ENCODE data around the gene PDSS1. TPM values are rescaled to one million over a fixed set of nuclear protein-coding genes. Genes with fewer than 3 reads are reported as not detected.

The PDSS1 gene
- polyA plus RNA-seq, 1 of the 3 experiments (the other 2 are of a cell fraction): 14.9 TPM

- Histone ChIP-seq H3K36me3 (replicated peaks in 1 of 2; ENCODE audit: control insufficient read depth in 1 of 2, insufficient read depth in 2 of 2, low read length in 1 of 2) (peaks cover 2 to 6% of the 10 kb centered on the region in 2 experiments), H3K27ac (ENCODE audit: low read depth in 2 of 2, low read length in 1 of 2) (no peak overlapping the region), H3F3A (replicated peaks; ENCODE audit: insufficient read depth) (no peaks in the 10 kb centered on the region), H3K79me2 (ENCODE audit: insufficient read depth) (peaks cover 61% of the 10 kb centered on the region), H3K9me2 (no peaks in the 10 kb centered on the region), H3K27me3 (ENCODE audit: insufficient read depth) (no peaks in the 10 kb centered on the region), H3K4me3 (ENCODE audit: low read depth in 2 of 2, low read length in 1 of 2) (no peak overlapping the region), H3K4me1 (ENCODE audit: control insufficient read depth in 1 of 2, insufficient read depth in 2 of 2, low read depth in 1 of 2, low read length in 1 of 2) (peaks cover 0 to 6% of the 10 kb centered on the region in 2 experiments; a peak in 1 of 4 replicates), H3K9ac (no peak overlapping the region), H2AFZ (ENCODE audit: low read depth) (no peak overlapping the region), H3K4me2 (no peak overlapping the region), H4K20me1 (ENCODE audit: insufficient read depth) (no peaks in the 10 kb centered on the region), H3K9me3 (no peaks in the 10 kb centered on the region)
- ChIA-PET CTCF (interaction anchor here (1.0 to 1.8 kb wide), 2 partner anchors 25 kb away, joined by 4 read pairs; no protein-coding TSS in a partner anchor), POLR2A (no interaction called here)
- no peak for DNase-seq
- 72% methylated on average over 4 of the region's 4 CpGs for WGBS (ENCODE audit: low lambda C conversion rate)
- no peak for TF ChIP-seq EZH2phosphoT487 (IDR thresholded peaks at IDR 0.05; ENCODE audit: borderline replicate concordance, low read depth)
- TF ChIP-seq CHD2 (IDR thresholded peaks at IDR 0.05; ENCODE audit: low read length, partially characterized antibody): no peak
- TF ChIP-seq, protein P1, sequence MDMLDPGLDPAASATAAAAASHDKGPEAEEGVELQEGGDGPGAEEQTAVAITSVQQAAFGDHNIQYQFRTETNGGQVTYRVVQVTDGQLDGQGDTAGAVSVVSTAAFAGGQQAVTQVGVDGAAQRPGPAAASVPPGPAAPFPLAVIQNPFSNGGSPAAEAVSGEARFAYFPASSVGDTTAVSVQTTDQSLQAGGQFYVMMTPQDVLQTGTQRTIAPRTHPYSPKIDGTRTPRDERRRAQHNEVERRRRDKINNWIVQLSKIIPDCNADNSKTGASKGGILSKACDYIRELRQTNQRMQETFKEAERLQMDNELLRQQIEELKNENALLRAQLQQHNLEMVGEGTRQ (IDR thresholded peaks at IDR 0.05; ENCODE audit: borderline replicate concordance, low read depth, low read length): no peak
- TF ChIP-seq ELF1 (IDR thresholded peaks at IDR 0.05): no peak
- no peak for TF ChIP-seq SMC3 (IDR thresholded peaks at IDR 0.05; ENCODE audit: low read depth, low read length)
- no peak for TF ChIP-seq TEAD4 (IDR thresholded peaks at IDR 0.05; ENCODE audit: borderline replicate concordance, insufficient read depth)
- no peak for TF ChIP-seq POLR2AphosphoS5 (IDR thresholded peaks at IDR 0.05; ENCODE audit: low read depth, low read length)
- TF ChIP-seq GABPA (IDR thresholded peaks at IDR 0.05; ENCODE audit: low read depth): no peak
- no peak for TF ChIP-seq RFX5 (IDR thresholded peaks at IDR 0.05; ENCODE audit: low read length)
- TF ChIP-seq, protein P2, sequence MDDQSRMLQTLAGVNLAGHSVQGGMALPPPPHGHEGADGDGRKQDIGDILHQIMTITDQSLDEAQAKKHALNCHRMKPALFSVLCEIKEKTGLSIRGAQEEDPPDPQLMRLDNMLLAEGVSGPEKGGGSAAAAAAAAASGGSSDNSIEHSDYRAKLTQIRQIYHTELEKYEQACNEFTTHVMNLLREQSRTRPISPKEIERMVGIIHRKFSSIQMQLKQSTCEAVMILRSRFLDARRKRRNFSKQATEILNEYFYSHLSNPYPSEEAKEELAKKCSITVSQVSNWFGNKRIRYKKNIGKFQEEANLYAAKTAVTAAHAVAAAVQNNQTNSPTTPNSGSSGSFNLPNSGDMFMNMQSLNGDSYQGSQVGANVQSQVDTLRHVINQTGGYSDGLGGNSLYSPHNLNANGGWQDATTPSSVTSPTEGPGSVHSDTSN (IDR thresholded peaks at IDR 0.05): no peak
- no peak for TF ChIP-seq RXRA (IDR thresholded peaks at IDR 0.05; ENCODE audit: borderline replicate concordance, low read depth)
- no peak for TF ChIP-seq RAD21 (IDR thresholded peaks at IDR 0.05; ENCODE audit: low read length)
- no peak for TF ChIP-seq TAF1 (IDR thresholded peaks at IDR 0.05; ENCODE audit: borderline replicate concordance, low read depth, low read length)
- TF ChIP-seq, protein P3, sequence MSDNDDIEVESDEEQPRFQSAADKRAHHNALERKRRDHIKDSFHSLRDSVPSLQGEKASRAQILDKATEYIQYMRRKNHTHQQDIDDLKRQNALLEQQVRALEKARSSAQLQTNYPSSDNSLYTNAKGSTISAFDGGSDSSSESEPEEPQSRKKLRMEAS (IDR thresholded peaks at IDR 0.05; ENCODE audit: low read depth): no peak
- TF ChIP-seq NRF1 (IDR thresholded peaks at IDR 0.05; ENCODE audit: low read depth, low read length): no peak
These were observed 3.6 kb downstream of the PDSS1 start for GRCh38 chr10:26700884-26701630.

- H2AFZ ChIP-seq (ENCODE audit: low read depth): no peak overlapping the region
- ChIA-PET CTCF (interaction anchor here (0.9 to 1.0 kb wide), 2 partner anchors 23 to 179 kb away, joined by 3 to 4 read pairs; no protein-coding TSS in a partner anchor), POLR2A (no interaction called here)
- no peak overlapping the region for H3K4me2 ChIP-seq
- no peaks in the 10 kb centered on the region for H3F3A ChIP-seq (replicated peaks; ENCODE audit: insufficient read depth)
- H3K79me2 ChIP-seq (ENCODE audit: insufficient read depth): peaks cover 56% of the 10 kb centered on the region
- no peaks in the 10 kb centered on the region for H3K9me2 ChIP-seq
- H3K36me3 ChIP-seq (replicated peaks in 1 of 2; ENCODE audit: control insufficient read depth in 1 of 2, insufficient read depth in 2 of 2, low read length in 1 of 2): peaks cover 2 to 25% of the 10 kb centered on the region in 2 experiments
- H3K27ac ChIP-seq (ENCODE audit: low read depth in 2 of 2, low read length in 1 of 2): no peak overlapping the region
- no peaks in the 10 kb centered on the region for H3K9me3 ChIP-seq
- H4K20me1 ChIP-seq (ENCODE audit: insufficient read depth): no peaks in the 10 kb centered on the region
- no peak for DNase-seq
- peaks cover 0 to 3% of the 10 kb centered on the region in 2 experiments; a peak in 1 of 4 replicates for H3K4me1 ChIP-seq (ENCODE audit: control insufficient read depth in 1 of 2, insufficient read depth in 2 of 2, low read depth in 1 of 2, low read length in 1 of 2)
- WGBS (ENCODE audit: low lambda C conversion rate): 99% methylated on average over 4 of the region's 4 CpGs
- H3K27me3 ChIP-seq (ENCODE audit: insufficient read depth): no peaks in the 10 kb centered on the region
- TF ChIP-seq RFX5 (IDR thresholded peaks at IDR 0.05; ENCODE audit: low read length): no peak
- TF ChIP-seq TAF1 (IDR thresholded peaks at IDR 0.05; ENCODE audit: borderline replicate concordance, low read depth, low read length): no peak
- no peak for TF ChIP-seq SIN3A (IDR thresholded peaks at IDR 0.05; ENCODE audit: borderline replicate concordance, low read depth, low read length)
- TF ChIP-seq RAD21 (IDR thresholded peaks at IDR 0.05; ENCODE audit: low read length): no peak
- no peak for TF ChIP-seq EZH2phosphoT487 (IDR thresholded peaks at IDR 0.05; ENCODE audit: borderline replicate concordance, low read depth)
- no peak for TF ChIP-seq RCOR1 (IDR thresholded peaks at IDR 0.05; ENCODE audit: low read length)
- TF ChIP-seq FOSL2 (IDR thresholded peaks at IDR 0.05; ENCODE audit: borderline replicate concordance, low read depth): no peak
- no peak for TF ChIP-seq USF1 (IDR thresholded peaks at IDR 0.05; ENCODE audit: borderline replicate concordance, low read depth)
- TF ChIP-seq MEF2A (IDR thresholded peaks at IDR 0.05; ENCODE audit: borderline replicate concordance, low read depth): no peak
- no peak overlapping the region for H3K4me3 ChIP-seq (ENCODE audit: low read depth in 2 of 2, low read length in 1 of 2)
- no peak overlapping the region for H3K9ac ChIP-seq
These were observed 5.6 kb downstream of the PDSS1 start for GRCh38 chr10:26703096-26703495.

All from SK-N-SH (cell line).